ENCODE results near the gene LRCH3. TPM values are rescaled to one million over a fixed set of nuclear protein-coding genes. Genes with fewer than 3 reads are reported as not detected.
A peak's percentile ranks its signal among the peaks of the same experiment; 100 is the strongest.

The LRCH3 gene
- total and polyA plus RNA-seq, 2 of the 13 experiments (the other 11 are each of a cell fraction or from before 2014, with no cell fraction given), result 25.5 to 103 TPM

- 95% methylated on average over 2 of the region's 2 CpGs for WGBS (ENCODE audit: low lambda C conversion rate)
- in situ Hi-C loops (cut with HindIII; ENCODE audit: extremely low pct_ligation_motif_present, low pct_unique_long_range_greater_than_20kb), result no loop called here
- CTCF ChIA-PET (ENCODE audit: low intra/inter-chr PET ratio, low total read pairs), result no interaction called here
- Histone ChIP-seq H2AFZ (ENCODE audit: low read length) (no peak overlapping the region), H3K9me3 (ENCODE audit: low read length) (no peaks in the 10 kb centered on the region), H3K9ac (ENCODE audit: insufficient read depth, low read depth, low read length) (no peak overlapping the region), H3K4me2 (ENCODE audit: low read depth, low read length) (no peak overlapping the region), H4K20me1 (ENCODE audit: insufficient read depth, low read length) (no peaks in the 10 kb centered on the region), H3K4me3 (replicated peaks in 1 of 3; ENCODE audit: insufficient read depth in 1 of 3, low read depth in 2 of 3, low read length in 3 of 3) (no peak overlapping the region), H3K79me2 (ENCODE audit: insufficient read depth, low read length) (no peaks in the 10 kb centered on the region), H3K36me3 (replicated peaks in 1 of 2; ENCODE audit: control insufficient read depth in 1 of 2, insufficient read depth in 2 of 2, low read length in 2 of 2) (peaks cover 10 to 58% of the 10 kb centered on the region in 2 experiments), H3K27me3 (ENCODE audit: control insufficient read depth in 1 of 2, insufficient read depth in 2 of 2, low read length in 2 of 2) (no peaks in the 10 kb centered on the region), H3K27ac (ENCODE audit: extremely low read length, insufficient read depth, low read length) (no peak overlapping the region), H3K4me1 (ENCODE audit: insufficient read depth, low read length) (no peaks in the 10 kb centered on the region)
- FAIRE-seq, result no peak
- intact Hi-C loops (cut with micrococcal nuclease; ENCODE audit: unreplicated experiment), result no loop called here
- no TSS peak for BruUV-seq (replicated peaks)
- no peak for ATAC-seq
- TF ChIP-seq ZFP82 (CRISPR knock-in tag; IDR thresholded peaks at IDR 0.05; ENCODE audit: borderline replicate concordance), result no peak
- peak; percentile 94 to 97 for TF ChIP-seq MAFK (conservative IDR thresholded peaks at IDR 0.05 in 1 of 2, IDR thresholded peaks at IDR 0.05 in 1 of 2; ENCODE audit: low read length in 2 of 2)
- peak; percentile 95 for TF ChIP-seq MAFF (IDR thresholded peaks at IDR 0.05; ENCODE audit: low read depth, low read length)
- DNase-seq (ENCODE audit: low spot score), result no peak
- POLR2A ChIA-PET, result no interaction called here
Observed at GRCh38 chr3:197837282-197837681, 46.2 kb downstream of the LRCH3 start.

GRCh38 chr3:197841789-197842188 lies 50.7 kb downstream of the LRCH3 start:
- Histone ChIP-seq H3K27me3 (ENCODE audit: control insufficient read depth in 1 of 2, insufficient read depth in 2 of 2, low read length in 2 of 2) (no peaks in the 10 kb centered on the region), H4K20me1 (ENCODE audit: insufficient read depth, low read length) (no peaks in the 10 kb centered on the region), H2AFZ (ENCODE audit: low read length) (no peak overlapping the region), H3K4me3 (replicated peaks in 1 of 3; ENCODE audit: insufficient read depth in 1 of 3, low read depth in 2 of 3, low read length in 3 of 3) (no peak overlapping the region), H3K4me2 (ENCODE audit: low read depth, low read length) (no peak overlapping the region), H3K36me3 (replicated peaks in 1 of 2; ENCODE audit: control insufficient read depth in 1 of 2, insufficient read depth in 2 of 2, low read length in 2 of 2) (peaks cover 11 to 63% of the 10 kb centered on the region in 2 experiments; a peak in 4 of 5 replicates), H3K9me3 (ENCODE audit: low read length) (no peaks in the 10 kb centered on the region), H3K9ac (ENCODE audit: insufficient read depth, low read depth, low read length) (no peak overlapping the region), H3K79me2 (ENCODE audit: insufficient read depth, low read length) (no peaks in the 10 kb centered on the region), H3K27ac (ENCODE audit: extremely low read length, insufficient read depth, low read length) (no peak overlapping the region), H3K4me1 (ENCODE audit: insufficient read depth, low read length) (no peaks in the 10 kb centered on the region)
- no peak for FAIRE-seq
- TF ChIP-seq ZC3H4 (CRISPR knock-in tag; IDR thresholded peaks at IDR 0.05; ENCODE audit: borderline replicate concordance) (no peak), ZSCAN29 (CRISPR knock-in tag; conservative IDR thresholded peaks at IDR 0.05) (no peak), KDM4B (CRISPR knock-in tag; IDR thresholded peaks at IDR 0.05) (no peak)
- ChIA-PET CTCF (ENCODE audit: low intra/inter-chr PET ratio, low total read pairs) (no interaction called here), POLR2A (no interaction called here)
- intact Hi-C loops (cut with micrococcal nuclease; ENCODE audit: unreplicated experiment), result no loop called here
- WGBS (ENCODE audit: low lambda C conversion rate), result 95% methylated on average over 5 of the region's 5 CpGs
- no peak for ATAC-seq
- BruUV-seq (replicated peaks), result no TSS peak
- in situ Hi-C loops (cut with HindIII; ENCODE audit: extremely low pct_ligation_motif_present, low pct_unique_long_range_greater_than_20kb), result no loop called here
- DNase-seq (ENCODE audit: low spot score), result no peak
